Measurements from ENCODE around the gene DPH6.

DNA sequence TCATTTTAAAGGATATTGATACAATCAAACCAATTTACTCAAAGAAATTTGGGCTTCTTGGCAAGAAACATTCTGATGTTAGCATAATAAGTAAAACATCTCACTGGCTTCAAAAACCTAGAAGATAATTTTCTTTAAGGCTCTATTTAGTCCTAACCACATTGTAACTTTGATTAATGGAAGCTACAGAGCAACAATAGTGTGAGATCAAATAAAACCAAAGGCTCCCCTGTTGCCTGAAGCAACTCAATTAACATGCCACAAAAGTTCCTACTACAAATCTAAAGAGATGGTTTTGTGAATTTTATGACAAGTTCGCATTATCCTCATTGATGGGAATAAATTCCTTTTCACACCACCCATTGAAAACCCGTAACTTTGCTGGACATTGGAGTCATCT lies 5.9 kb downstream of the DPH6 start:
- TF ChIP-seq CTCF (IDR thresholded peaks at IDR 0.05) (no peak), POLR2A (IDR thresholded peaks at IDR 0.05) (no peak)
